OCI-LY7 (cell line): Measurements from ENCODE around the gene KIF6. TPM values are rescaled to one million over a fixed set of nuclear protein-coding genes. Genes with fewer than 3 reads are reported as not detected.

Experiments
- BruUV-seq: library from RNA; stranded (reverse); fragments of 400-500 nt; replicated peaks from 2 replicates; lab custom pipeline; 2021; lab: Mats Ljungman, UMichigan
- CTCF ChIA-PET: fragments of 300-600 bp; sonication (Branson Sonifier 250); formaldehyde crosslinking; loops from one replicate; lab custom pipeline; 2022; ENCODE audit warnings: antibody characterized with exemption; ENCODE audit not compliant: unreplicated experiment; lab: Charles Lee
- POLR2A ChIA-PET: fragments of 300-600 bp; sonication (Branson Sonifier 250); formaldehyde crosslinking; loops from one replicate; lab custom pipeline; 2022; ENCODE audit warnings: antibody characterized with exemption; lab: Charles Lee
- DNase-seq: peaks from one replicate; pipeline ENCODE4 v3.0.0-alpha.2; 2015; ENCODE audit warnings: low spot score
- H2AFZ ChIP-seq: fragments of 200-600 bp; sonication (generic), shearing (Covaris generic); 2 replicates; pipeline ENCODE4 v1.6.1; 2014; ENCODE audit warnings: mild to moderate bottlenecking, antibody characterized with exemption, low read length, moderate library complexity
- H3K27ac ChIP-seq: fragments of 200-600 bp; sonication (generic); 2 replicates; pipeline ENCODE4 v1.5.1; 2014; ENCODE audit warnings: mixed run types, low read depth, mild to moderate bottlenecking, moderate library complexity, low read length, inconsistent platforms; ENCODE audit not compliant: poor library complexity, severe bottlenecking
- H3K36me3 ChIP-seq: fragments of 200-600 bp; sonication (generic); 2 replicates; pipeline ENCODE4 v1.6.1; 2014; ENCODE audit warnings: mild to moderate bottlenecking, antibody characterized with exemption, low read length, moderate library complexity, mixed read lengths; ENCODE audit not compliant: insufficient read depth
- H3K4me1 ChIP-seq: fragments of 200-600 bp; sonication (generic); 2 replicates; pipeline ENCODE4 v1.5.1; 2014; ENCODE audit warnings: mild to moderate bottlenecking, low read length; ENCODE audit not compliant: insufficient read depth, poor library complexity, severe bottlenecking
- H3K4me2 ChIP-seq: fragments of 200-600 bp; sonication (generic); 2 replicates; pipeline ENCODE4 v1.6.1; 2014; ENCODE audit warnings: mild to moderate bottlenecking, low read length
- H3K4me3 ChIP-seq: fragments of 200-600 bp; sonication (generic); 2 replicates; pipeline ENCODE4 v1.5.1; 2014; ENCODE audit warnings: mild to moderate bottlenecking, low read depth, low read length; ENCODE audit not compliant: poor library complexity, severe bottlenecking
- H3K79me2 ChIP-seq: fragments of 200-600 bp; sonication (generic); 2 replicates; pipeline ENCODE4 v1.6.1; 2016; ENCODE audit warnings: low read depth, mild to moderate bottlenecking, low read length, moderate library complexity, mixed read lengths; ENCODE audit not compliant: insufficient read depth
- H3K9me2 ChIP-seq: fragments of 200-600 bp; sonication (generic); 2 replicates; pipeline ENCODE4 v1.6.1; 2016; ENCODE audit warnings: mild to moderate bottlenecking, low read length, mixed read lengths; ENCODE audit not compliant: insufficient read depth
- H3K9me3 ChIP-seq: fragments of 200-600 bp; sonication (generic); 2 replicates; pipeline ENCODE4 v1.6.1; 2014; ENCODE audit warnings: mild to moderate bottlenecking, mixed run types, low read length, mixed read lengths
- H4K20me1 ChIP-seq: fragments of 200-600 bp; sonication (generic); 2 replicates; pipeline ENCODE4 v1.6.1; 2014; ENCODE audit warnings: mild to moderate bottlenecking, antibody characterized with exemption, low read length, moderate library complexity, mixed read lengths; ENCODE audit not compliant: insufficient read depth
- EZH2phosphoT487 ChIP-seq: fragments of 200-600 bp; sonication (generic); IDR thresholded peaks from 2 replicates; pipeline ENCODE4 v1.6.1; 2018; ENCODE audit warnings: low read depth, borderline replicate concordance, mild to moderate bottlenecking, mixed run types, antibody characterized with exemption, low read length, moderate library complexity, mixed read lengths
- intact Hi-C: fragments of 100-400 bp; cut with micrococcal nuclease; formaldehyde crosslinking; loops from one replicate; pipeline ENCODE4 v1.10.0; 2022; ENCODE audit not compliant: unreplicated experiment
- total RNA-seq, 2 experiments: library from RNA; depleted of rRNA in 1 of 2; stranded (reverse); fragments of >200 nt in 1 of 2; shearing (Covaris generic) in 1 of 2; gene quantifications; 2 replicates each; pipeline ENCODE4 v1.2.3, GENCODE V29; 2014 to 2022
- TF ChIP-seq, protein P1 (sequence below): fragments of 200-600 bp; sonication (generic); conservative IDR thresholded peaks from 2 replicates; pipeline ENCODE4 v1.5.1; 2014; ENCODE audit warnings: mild to moderate bottlenecking, antibody characterized with exemption, low read length, moderate library complexity, mixed read lengths

KIF6 gene
- total RNA-seq, 2 experiments from 2014 or later: not detected

- no peaks in the 10 kb centered on the region for H4K20me1 ChIP-seq
- DNase-seq: no peak
- no peaks in the 10 kb centered on the region for H3K9me3 ChIP-seq
- H3K79me2 ChIP-seq: no peaks in the 10 kb centered on the region
- TF ChIP-seq EZH2phosphoT487: no peak
- TF ChIP-seq, protein P1, sequence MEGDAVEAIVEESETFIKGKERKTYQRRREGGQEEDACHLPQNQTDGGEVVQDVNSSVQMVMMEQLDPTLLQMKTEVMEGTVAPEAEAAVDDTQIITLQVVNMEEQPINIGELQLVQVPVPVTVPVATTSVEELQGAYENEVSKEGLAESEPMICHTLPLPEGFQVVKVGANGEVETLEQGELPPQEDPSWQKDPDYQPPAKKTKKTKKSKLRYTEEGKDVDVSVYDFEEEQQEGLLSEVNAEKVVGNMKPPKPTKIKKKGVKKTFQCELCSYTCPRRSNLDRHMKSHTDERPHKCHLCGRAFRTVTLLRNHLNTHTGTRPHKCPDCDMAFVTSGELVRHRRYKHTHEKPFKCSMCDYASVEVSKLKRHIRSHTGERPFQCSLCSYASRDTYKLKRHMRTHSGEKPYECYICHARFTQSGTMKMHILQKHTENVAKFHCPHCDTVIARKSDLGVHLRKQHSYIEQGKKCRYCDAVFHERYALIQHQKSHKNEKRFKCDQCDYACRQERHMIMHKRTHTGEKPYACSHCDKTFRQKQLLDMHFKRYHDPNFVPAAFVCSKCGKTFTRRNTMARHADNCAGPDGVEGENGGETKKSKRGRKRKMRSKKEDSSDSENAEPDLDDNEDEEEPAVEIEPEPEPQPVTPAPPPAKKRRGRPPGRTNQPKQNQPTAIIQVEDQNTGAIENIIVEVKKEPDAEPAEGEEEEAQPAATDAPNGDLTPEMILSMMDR: no peak
- no peaks in the 10 kb centered on the region for H3K36me3 ChIP-seq
- POLR2A ChIA-PET: no interaction called here
- intact Hi-C loops: no loop called here
- H3K27ac ChIP-seq: no peak overlapping the region
- no peak overlapping the region for H2AFZ ChIP-seq
- BruUV-seq: no TSS peak
- no peaks in the 10 kb centered on the region for H3K4me1 ChIP-seq
- no peak overlapping the region for H3K4me3 ChIP-seq
- H3K9me2 ChIP-seq: no peaks in the 10 kb centered on the region
- CTCF ChIA-PET: no interaction called here
- H3K4me2 ChIP-seq: no peak overlapping the region
These were observed 232.0 kb downstream of the KIF6 start for GRCh38 chr6:39493174-39493573.

- intact Hi-C loops: no loop called here
- BruUV-seq: no TSS peak
- TF ChIP-seq EZH2phosphoT487: no peak
- TF ChIP-seq, protein P1: no peak
- Histone ChIP-seq H3K4me3 (no peak overlapping the region), H2AFZ (no peak overlapping the region), H3K9me3 (no peaks in the 10 kb centered on the region), H3K36me3 (no peaks in the 10 kb centered on the region), H4K20me1 (no peaks in the 10 kb centered on the region), H3K27ac (no peak overlapping the region), H3K79me2 (no peaks in the 10 kb centered on the region), H3K4me2 (no peak overlapping the region), H3K9me2 (no peaks in the 10 kb centered on the region), H3K4me1 (no peaks in the 10 kb centered on the region)
- DNase-seq: no peak
- POLR2A ChIA-PET: no interaction called here
- CTCF ChIA-PET: no interaction called here
These were observed 235.1 kb downstream of the KIF6 start for GRCh38 chr6:39490108-39490507.

GRCh38 chr6:39488255-39488879 lies 236.8 kb downstream of the KIF6 start:
- Histone ChIP-seq H3K4me2 (no peak overlapping the region), H3K36me3 (no peaks in the 10 kb centered on the region), H3K4me1 (no peaks in the 10 kb centered on the region), H2AFZ (no peak overlapping the region), H3K27ac (no peak overlapping the region), H3K4me3 (no peak overlapping the region), H4K20me1 (no peaks in the 10 kb centered on the region), H3K9me3 (no peaks in the 10 kb centered on the region), H3K9me2 (no peaks in the 10 kb centered on the region), H3K79me2 (no peaks in the 10 kb centered on the region)
- TF ChIP-seq EZH2phosphoT487: no peak
- TF ChIP-seq, protein P1: no peak
- CTCF ChIA-PET: no interaction called here
- intact Hi-C loops: no loop called here
- no peak for DNase-seq
- no TSS peak for BruUV-seq
- POLR2A ChIA-PET: interaction anchor here (0.5 kb wide), 1 partner anchor 34 kb away, joined by 3 read pairs; no protein-coding TSS in a partner anchor
